ENCODE results near the gene RALB. TPM values are rescaled to one million over a fixed set of nuclear protein-coding genes. Genes with fewer than 3 reads are reported as not detected.
A peak's percentile ranks its signal among the peaks of the same experiment; 100 is the strongest.
"Not testable (repeated sequence)": the region's sequence is repeated elsewhere in the genome, so short reads cannot be mapped to it uniquely, and the experiment has no call there.

Gene RALB
- polyA plus RNA-seq, 3 donors, result 79.5 to 91.4 (median 90.9) TPM

- no peak for DNase-seq (ENCODE audit: low read depth in 3 of 3, low spot score in 2 of 3)
Observed at GRCh38 chr2:120241684-120242083, 11.0 kb upstream of the RALB start.

DNA sequence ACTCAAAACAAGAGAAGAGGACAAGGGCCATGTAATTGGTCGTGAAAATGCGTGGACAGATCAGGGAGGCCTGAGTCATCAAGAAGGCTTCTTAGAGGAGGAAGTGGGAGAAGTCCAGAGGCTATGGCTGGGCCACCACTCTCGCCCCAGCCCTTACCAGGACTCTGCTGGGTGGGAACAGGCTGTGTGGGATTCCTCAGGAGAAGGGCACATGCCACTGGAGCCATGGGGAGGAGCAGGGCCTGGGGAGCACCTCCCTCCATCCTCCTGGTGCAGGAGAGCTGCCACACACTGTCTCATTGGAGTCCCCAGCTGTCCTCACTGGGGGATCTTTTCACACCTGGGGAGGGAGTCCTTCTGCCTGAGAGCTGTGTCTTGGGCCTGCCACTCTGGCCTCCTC is 9.4 kb upstream of the RALB start:
- no peak for DNase-seq (ENCODE audit: low read depth in 3 of 3, low spot score in 2 of 3)

DNA sequence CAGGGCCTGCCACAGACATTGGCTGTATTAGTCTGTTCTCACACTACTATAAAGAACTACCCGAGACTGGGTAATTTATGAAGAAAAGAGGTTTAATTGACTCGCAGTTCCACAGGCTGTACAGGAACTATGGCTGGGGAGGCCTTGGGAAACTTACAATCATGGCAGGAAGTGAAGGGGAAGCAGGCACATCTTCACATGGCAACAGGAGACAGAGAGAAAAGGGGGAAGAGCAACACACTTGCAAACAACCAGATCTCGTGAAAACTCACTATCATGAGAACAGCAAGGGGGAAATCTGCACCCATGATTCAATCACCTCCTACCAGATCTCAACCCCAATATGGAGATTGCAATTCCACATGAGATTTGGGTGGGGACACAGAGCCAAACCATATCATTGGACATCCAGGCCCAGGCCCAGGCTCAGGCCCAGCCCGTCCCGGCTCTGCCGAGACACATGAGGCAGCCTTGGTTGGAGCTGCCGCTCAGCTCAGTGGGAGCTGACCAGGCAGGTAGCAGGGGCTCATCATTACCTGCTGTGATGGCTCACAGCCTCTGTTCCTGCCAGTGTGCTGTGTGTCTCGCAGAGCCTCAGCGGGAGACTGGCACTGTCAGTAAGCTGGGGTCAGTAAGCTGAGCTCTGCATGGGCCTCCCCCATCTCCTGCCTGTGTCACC is 8.6 kb upstream of the RALB start:
- DNase-seq (ENCODE audit: low read depth in 3 of 3, low spot score in 2 of 3), result no peak

DNA sequence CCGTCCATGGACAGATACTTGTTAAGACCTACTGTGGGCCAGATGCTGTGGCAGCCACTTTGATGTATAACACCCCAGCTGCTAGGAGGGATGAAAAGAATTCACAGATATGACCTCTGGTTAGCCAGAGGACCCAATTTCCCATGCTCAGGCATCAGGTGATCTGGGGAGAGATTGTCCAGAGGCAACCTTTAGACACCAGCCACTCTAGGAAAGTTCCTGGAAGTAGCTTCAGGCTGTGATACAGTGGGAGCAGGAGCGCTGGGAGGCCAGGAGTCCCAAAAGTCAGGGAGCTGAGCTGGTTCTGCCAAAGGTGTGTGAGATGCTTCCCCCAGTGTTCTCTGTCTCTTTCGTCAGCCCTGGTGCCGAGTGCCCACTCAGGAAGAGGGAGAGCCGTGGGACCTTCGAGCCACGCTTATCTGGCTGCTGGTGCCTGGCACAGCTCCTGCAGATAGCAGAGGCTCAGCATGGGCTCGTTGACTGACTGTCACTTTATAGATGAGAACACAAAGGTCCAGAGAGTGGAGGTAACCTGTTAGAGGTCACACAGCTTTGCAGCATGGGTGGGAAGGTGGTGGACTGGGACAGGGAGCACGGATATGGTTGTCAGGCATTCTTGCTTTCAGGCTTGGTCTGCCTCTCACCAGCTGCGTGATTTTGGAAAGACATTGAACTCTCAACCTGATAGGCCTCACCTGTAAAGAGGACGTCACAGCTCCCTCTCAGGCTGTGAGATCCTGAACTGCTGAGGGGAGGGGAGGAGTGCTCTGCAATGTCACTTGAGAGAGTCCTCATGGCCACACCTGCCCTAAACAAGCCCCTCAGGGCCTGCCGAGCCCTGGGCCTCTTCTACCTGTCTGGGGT is 7.8 kb upstream of the RALB start:
- DNase-seq (ENCODE audit: low read depth in 3 of 3, low spot score in 2 of 3), result no peak

DNA sequence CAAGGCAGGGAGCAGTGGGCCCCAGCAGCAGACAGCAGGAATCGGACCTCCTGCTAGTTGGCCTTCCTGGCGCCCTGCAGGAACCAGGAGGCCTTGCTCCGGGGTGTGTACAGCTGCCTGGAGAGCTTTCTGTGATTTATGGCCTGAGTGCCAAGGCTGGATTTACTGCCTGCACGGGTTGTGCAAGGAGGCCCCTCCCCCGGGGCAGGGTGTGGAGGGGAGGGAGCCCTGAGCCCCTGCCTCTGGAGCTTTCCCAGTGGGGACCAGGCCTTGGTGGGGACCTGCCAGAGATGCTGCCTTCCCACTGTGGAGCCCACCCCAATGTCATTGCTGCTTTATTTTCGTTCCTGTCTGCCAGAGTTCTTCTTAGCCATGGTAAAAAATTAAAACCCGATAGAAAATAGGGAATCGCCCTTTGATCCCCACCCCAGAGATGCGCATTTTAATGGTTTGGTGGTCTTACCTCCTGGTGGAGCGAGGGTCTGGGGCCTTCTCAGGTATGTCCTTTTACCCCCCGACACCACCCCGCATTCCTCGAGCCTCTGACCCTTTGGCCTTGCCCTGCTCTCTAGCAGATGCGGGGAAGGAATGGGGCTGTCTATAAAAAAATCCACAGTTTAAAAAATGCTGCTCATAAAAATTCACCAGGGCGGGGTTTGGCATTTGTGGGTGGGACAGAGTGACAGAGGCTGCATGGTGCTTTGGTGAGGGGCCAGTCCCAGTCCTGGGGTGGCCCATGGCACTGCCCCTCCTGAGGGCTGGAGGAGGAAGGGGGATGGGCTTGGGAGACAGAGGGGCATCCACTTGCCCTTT is 6.9 kb upstream of the RALB start:
- DNase-seq (ENCODE audit: low read depth in 3 of 3, low spot score in 2 of 3), result peak in 1 of 3 donors; percentile 63

GRCh38 chr2:120246546-120247300 is 5.9 kb upstream of the RALB start:
- DNase-seq (ENCODE audit: low read depth in 3 of 3, low spot score in 2 of 3), result no peak

- no peak for DNase-seq (ENCODE audit: low read depth in 3 of 3, low spot score in 2 of 3)
Observed at GRCh38 chr2:120247851-120248250, 4.8 kb upstream of the RALB start.

DNA sequence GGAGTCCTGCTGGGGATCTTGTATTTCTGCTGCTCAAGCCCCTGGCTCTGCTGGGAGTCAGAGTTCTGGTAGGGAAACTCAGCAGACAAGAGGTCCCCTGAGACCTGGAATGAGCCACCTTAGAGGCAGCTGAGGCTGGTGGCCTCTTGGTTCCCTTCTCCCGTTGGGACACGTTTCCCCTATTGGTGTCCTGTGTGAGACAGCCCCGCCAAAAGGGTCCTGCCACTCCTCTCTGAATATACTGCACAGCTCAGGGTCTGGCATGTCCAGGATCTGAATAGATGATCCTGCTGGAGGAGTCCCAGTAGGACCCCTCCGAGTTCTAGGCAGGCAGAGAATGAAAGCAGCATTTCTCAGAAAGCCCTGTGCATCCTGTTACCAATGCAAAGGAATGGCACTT is 2.0 kb upstream of the RALB start:
- DNase-seq (ENCODE audit: low read depth in 3 of 3, low spot score in 2 of 3), result no peak

DNA sequence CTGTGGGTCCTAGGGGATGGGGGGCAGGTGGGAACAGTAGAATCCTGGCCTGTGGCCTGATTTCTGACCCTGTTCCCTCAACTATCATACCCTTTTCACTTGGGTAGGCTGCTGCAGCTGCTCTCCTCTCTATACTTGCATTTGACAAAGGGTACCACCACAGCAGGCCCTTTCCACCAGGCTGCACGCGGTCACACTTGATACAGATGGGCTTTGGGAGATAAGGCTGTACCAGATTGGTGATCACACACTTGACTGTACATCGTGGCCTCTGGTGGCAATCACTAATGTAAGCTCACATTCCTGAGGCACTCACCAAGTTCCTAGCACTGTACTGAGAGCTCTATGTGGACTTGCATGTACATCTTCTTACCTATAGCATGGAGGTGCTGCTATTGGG is 1.6 kb upstream of the RALB start:
- DNase-seq (ENCODE audit: low read depth in 3 of 3, low spot score in 2 of 3), result no peak

DNA sequence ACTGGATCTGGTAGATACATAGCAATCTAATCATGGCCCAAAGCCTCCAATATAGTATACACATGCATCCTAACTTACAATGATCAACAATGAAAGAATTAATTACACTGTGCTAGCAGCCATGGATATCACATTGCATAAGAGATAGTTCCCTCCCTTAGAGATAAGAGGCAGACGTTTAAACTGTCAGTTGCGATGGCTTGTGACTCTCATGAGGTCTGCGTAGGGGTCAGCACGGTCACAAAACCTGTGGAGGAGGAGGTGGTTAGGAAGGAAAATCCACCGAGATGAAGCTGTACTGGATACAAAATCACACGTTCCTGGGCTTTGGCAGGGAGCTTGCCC is 800 bp upstream of the RALB start:
- no peak for DNase-seq (ENCODE audit: low read depth in 3 of 3, low spot score in 2 of 3)

GRCh38 chr2:120253021-120253882 is 600 bp downstream of the RALB start:
- DNase-seq (ENCODE audit: low read depth in 3 of 3, low spot score in 2 of 3), result peak in 2 of 3 donors; percentile 56 to 62

DNA sequence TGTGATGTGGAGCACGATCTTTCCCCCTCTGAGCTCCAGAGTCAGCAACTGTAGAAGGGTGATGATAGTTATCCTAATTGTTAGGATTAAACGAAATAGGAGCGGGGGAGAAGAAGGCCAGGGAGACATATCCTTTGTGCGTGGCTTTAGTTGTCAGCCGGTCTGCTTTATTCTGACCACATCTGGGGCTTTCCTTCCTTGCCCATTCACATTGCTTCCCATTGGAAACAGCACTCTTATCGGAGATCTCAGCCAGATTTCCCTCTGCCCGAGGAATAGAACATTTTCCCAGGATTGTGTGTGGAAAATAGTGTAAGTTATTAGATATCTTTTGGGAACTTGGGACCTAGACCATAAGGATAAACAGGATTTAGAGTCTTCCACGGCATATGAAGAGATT is 1.5 kb downstream of the RALB start:
- no peak for DNase-seq (ENCODE audit: low read depth in 3 of 3, low spot score in 2 of 3)

DNA sequence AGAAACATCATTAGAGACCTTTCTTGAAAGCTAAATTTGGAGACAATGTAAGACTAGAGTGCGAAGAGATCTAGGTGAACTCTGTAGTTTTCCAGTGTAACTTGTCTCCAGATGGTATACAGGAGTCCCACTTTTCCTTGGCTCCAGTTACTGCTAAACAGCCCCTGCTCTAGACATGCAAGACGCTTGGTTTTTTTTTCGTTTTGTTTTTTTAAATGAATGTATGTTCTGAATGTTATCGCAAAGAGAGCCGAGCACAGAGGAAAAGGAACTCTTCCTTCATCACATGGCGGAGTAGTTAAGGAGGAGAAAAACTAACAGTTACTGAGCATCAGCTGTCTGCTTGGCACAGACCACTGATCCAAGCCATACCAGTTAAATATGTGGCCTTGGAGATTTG is 2.4 kb downstream of the RALB start:
- DNase-seq (ENCODE audit: low read depth in 3 of 3, low spot score in 2 of 3), result no peak

DNA sequence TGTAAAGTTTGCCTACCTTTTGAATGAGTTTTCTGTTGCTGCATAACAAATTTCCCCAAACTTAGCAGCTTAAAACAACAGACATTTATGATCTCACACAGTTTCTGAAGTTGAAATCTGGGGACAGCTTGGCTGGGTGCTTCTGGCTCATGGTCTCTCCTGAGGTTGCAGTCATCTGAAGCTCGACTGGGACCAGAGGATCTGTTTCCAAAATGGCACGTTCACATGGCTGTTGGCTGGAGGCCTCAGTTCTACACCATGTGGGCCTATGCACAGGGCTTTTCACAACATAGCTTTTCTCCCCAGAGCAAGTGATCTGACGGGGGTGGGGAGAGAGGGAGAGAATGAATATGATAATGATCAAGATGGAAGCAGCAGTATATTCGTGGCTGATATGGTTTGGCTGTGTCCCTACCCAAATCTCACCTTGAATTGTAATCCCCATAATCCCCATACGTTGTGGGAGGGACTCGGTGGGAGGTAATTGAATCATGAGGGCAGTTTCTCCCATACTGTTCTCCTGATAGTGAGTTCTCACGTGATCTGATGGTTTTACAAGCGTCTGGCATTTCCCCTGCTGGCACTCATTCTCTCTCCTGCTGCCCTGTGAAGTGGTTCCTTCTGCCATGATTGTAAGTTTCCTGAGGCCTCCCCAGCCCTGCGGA is 3.5 kb downstream of the RALB start:
- no peak for DNase-seq (ENCODE audit: low read depth in 3 of 3, low spot score in 2 of 3)

DNA sequence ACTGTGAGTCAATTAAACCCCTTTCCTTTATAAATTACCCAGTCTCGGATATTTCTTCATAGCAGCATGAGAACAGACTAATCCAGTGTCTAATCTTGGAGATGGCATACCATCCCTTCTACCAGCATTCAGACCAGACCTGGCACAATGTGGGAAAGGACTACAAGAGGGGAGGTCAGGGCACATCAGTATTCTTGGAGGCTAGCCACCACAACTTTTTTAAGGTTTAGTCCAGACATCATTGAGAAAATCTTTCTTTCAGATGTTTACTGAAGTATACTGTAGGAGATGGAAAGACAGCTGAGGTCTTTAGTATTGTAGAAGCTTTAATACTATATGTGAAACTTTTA is 4.0 kb downstream of the RALB start:
- DNase-seq (ENCODE audit: low read depth in 3 of 3, low spot score in 2 of 3), result no peak

DNA sequence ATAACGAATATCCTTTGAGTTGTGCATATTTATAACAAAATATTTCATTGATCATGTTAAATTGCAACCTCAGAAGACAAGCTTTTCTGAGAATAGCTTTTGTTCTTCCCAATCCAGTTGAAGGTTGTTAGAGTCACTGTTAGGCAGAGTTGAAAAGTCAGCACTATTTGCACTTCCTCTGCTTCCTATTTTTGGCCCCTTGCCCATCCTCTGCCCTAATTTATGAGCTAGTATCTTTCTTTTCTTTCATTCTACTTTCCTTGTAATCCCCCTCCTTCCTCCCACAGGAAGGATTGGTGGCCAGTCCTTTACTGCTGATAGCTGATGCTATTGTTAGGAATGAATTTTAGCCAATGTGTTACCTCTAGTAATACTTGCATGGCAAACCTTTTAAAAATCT is 4.9 kb downstream of the RALB start:
- no peak for DNase-seq (ENCODE audit: low read depth in 3 of 3, low spot score in 2 of 3)

DNA sequence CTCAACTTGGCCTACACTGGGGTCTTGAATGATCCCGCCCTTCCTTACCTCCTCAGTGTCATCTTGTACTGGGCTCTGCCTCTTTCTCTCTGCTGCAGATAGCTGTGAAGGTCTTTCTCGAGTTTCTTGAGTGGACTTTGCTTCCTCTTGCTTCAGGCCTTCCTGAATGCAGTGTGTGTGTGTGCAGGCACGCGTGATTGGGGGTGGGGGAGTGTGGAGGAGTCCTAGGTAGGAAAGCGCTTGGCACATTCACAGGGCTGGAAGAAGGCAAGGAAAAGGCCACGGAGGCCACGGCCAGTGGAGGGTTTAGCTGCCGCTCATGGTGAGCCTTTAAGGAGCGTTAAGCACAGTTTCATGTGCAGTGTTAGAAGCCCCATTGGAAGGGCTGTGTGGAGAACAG is 5.5 kb downstream of the RALB start:
- no peak for DNase-seq (ENCODE audit: low read depth in 3 of 3, low spot score in 2 of 3)

DNA sequence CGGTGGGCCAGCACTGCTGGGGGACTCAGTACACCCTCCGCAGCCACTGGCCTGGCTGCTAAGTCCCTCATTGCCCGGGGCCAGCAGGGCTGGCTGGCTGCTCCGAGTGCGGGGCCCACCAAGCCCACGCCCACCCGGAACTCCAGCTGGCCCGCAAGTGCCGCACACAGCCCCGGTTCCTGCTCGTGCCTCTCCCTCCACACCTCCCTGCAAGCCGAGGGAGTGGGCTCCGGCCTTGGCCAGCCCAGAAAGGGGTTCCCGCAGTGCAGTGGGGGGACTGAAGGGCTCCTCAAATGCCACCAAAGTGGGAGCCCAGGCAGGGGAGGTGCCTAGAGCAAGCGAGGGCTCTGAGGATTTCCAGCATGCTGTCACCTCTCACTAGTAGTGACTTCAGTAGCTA is 7.3 kb downstream of the RALB start:
- DNase-seq (ENCODE audit: low read depth in 3 of 3, low spot score in 2 of 3), result not testable (repeated sequence)

- DNase-seq (ENCODE audit: low read depth in 3 of 3, low spot score in 2 of 3), result no peak
Observed at GRCh38 chr2:120260736-120261135, 8.1 kb downstream of the RALB start.
